Measurements from ENCODE around the gene TET1. TPM values are rescaled to one million over a fixed set of nuclear protein-coding genes. Genes with fewer than 3 reads are reported as not detected.

TET1 gene
- total RNA-seq, 1 experiment from 2014 or later: 2.4 TPM

- no peaks in the 10 kb centered on the region for H3K9me2 ChIP-seq (ENCODE audit: insufficient read depth)
- CTCF ChIA-PET: no interaction called here
- no peak overlapping the region for H3K4me3 ChIP-seq
- H3K4me1 ChIP-seq (replicated peaks; ENCODE audit: insufficient read depth): no peaks in the 10 kb centered on the region
- no peak for DNase-seq
- TF ChIP-seq CTCF (conservative IDR thresholded peaks at IDR 0.05) (no peak), EZH2 (IDR thresholded peaks at IDR 0.05; ENCODE audit: low read depth) (no peak)
- intact Hi-C loops (cut with micrococcal nuclease; ENCODE audit: unreplicated experiment): no loop called here
- no peaks in the 10 kb centered on the region for H4K20me1 ChIP-seq (ENCODE audit: insufficient read depth)
- H3K9me3 ChIP-seq (ENCODE audit: insufficient read depth, low read depth): no peaks in the 10 kb centered on the region
- H3F3A ChIP-seq (ENCODE audit: insufficient read depth, low read depth): no peaks in the 10 kb centered on the region
- H3K27me3 ChIP-seq (ENCODE audit: insufficient read depth, low read depth): no peaks in the 10 kb centered on the region
- no peak overlapping the region for H3K4me2 ChIP-seq
- H3K36me3 ChIP-seq (ENCODE audit: low read depth): no peaks in the 10 kb centered on the region
- POLR2A ChIA-PET (ENCODE audit: unreplicated experiment): no interaction called here
- H2AFZ ChIP-seq: no peak overlapping the region
- no peak overlapping the region for H3K27ac ChIP-seq
- H3K79me2 ChIP-seq (ENCODE audit: low read depth): no peaks in the 10 kb centered on the region
- no TSS peak for BruUV-seq (replicated peaks)
Observed at GRCh38 chr10:68684413-68684812, 124.3 kb downstream of the TET1 start.

- H2AFZ ChIP-seq: no peak overlapping the region
- H3K9me2 ChIP-seq (ENCODE audit: insufficient read depth): peaks cover 10% of the 10 kb centered on the region; the same call in 1 of the 2 replicates
- POLR2A ChIA-PET (ENCODE audit: unreplicated experiment): interaction anchor here (0.6 kb wide), 1 partner anchor 145 kb away, joined by 3 read pairs; no protein-coding TSS in a partner anchor
- BruUV-seq (replicated peaks): no TSS peak
- intact Hi-C loops (cut with micrococcal nuclease; ENCODE audit: unreplicated experiment): no loop called here
- no peaks in the 10 kb centered on the region for H3F3A ChIP-seq (ENCODE audit: insufficient read depth, low read depth)
- DNase-seq: no peak
- no peak overlapping the region for H3K27ac ChIP-seq
- no peaks in the 10 kb centered on the region for H3K27me3 ChIP-seq (ENCODE audit: insufficient read depth, low read depth)
- no peaks in the 10 kb centered on the region for H3K9me3 ChIP-seq (ENCODE audit: insufficient read depth, low read depth)
- H3K36me3 ChIP-seq (ENCODE audit: low read depth): no peaks in the 10 kb centered on the region
- no peaks in the 10 kb centered on the region for H3K4me1 ChIP-seq (replicated peaks; ENCODE audit: insufficient read depth)
- no peak for TF ChIP-seq CTCF (conservative IDR thresholded peaks at IDR 0.05)
- no peak for TF ChIP-seq EZH2 (IDR thresholded peaks at IDR 0.05; ENCODE audit: low read depth)
- H3K4me3 ChIP-seq: no peak overlapping the region
- CTCF ChIA-PET: no interaction called here
- H3K4me2 ChIP-seq: no peak overlapping the region
- H4K20me1 ChIP-seq (ENCODE audit: insufficient read depth): no peaks in the 10 kb centered on the region
- no peaks in the 10 kb centered on the region for H3K79me2 ChIP-seq (ENCODE audit: low read depth)
Observed at GRCh38 chr10:68696018-68696417, 135.9 kb downstream of the TET1 start.

- no TSS peak for BruUV-seq (replicated peaks)
- CTCF ChIA-PET: no interaction called here
Observed at GRCh38 chr10:68697106-68697505, 137.0 kb downstream of the TET1 start.

GRCh38 chr10:68700197-68700596 lies 140.1 kb downstream of the TET1 start:
- no peaks in the 10 kb centered on the region for H3K4me1 ChIP-seq (replicated peaks; ENCODE audit: insufficient read depth)
- no peak overlapping the region for H3K4me2 ChIP-seq
- H3K79me2 ChIP-seq (ENCODE audit: low read depth): no peaks in the 10 kb centered on the region
- no peaks in the 10 kb centered on the region for H3K9me3 ChIP-seq (ENCODE audit: insufficient read depth, low read depth)
- ChIA-PET CTCF (no interaction called here), POLR2A (ENCODE audit: unreplicated experiment) (no interaction called here)
- H3K36me3 ChIP-seq (ENCODE audit: low read depth): no peaks in the 10 kb centered on the region
- no peaks in the 10 kb centered on the region for H4K20me1 ChIP-seq (ENCODE audit: insufficient read depth)
- TF ChIP-seq EZH2 (IDR thresholded peaks at IDR 0.05; ENCODE audit: low read depth) (no peak), CTCF (conservative IDR thresholded peaks at IDR 0.05) (no peak)
- peaks cover 6% of the 10 kb centered on the region; the same call in 1 of the 2 replicates for H3K9me2 ChIP-seq (ENCODE audit: insufficient read depth)
- H2AFZ ChIP-seq: no peak overlapping the region
- intact Hi-C loops (cut with micrococcal nuclease; ENCODE audit: unreplicated experiment): no loop called here
- no peak for DNase-seq
- BruUV-seq (replicated peaks): no TSS peak
- no peak overlapping the region for H3K4me3 ChIP-seq
- no peaks in the 10 kb centered on the region for H3F3A ChIP-seq (ENCODE audit: insufficient read depth, low read depth)
- no peaks in the 10 kb centered on the region for H3K27me3 ChIP-seq (ENCODE audit: insufficient read depth, low read depth)
- H3K27ac ChIP-seq: no peak overlapping the region

More at GRCh38 chr10:68697106-68697505, 137.0 kb downstream of the TET1 start:
- H3K4me3 ChIP-seq: no peak overlapping the region
- intact Hi-C loops (cut with micrococcal nuclease; ENCODE audit: unreplicated experiment): no loop called here
- no peak overlapping the region for H3K27ac ChIP-seq
- H4K20me1 ChIP-seq (ENCODE audit: insufficient read depth): no peaks in the 10 kb centered on the region
- H3K4me2 ChIP-seq: no peak overlapping the region
- TF ChIP-seq EZH2 (IDR thresholded peaks at IDR 0.05; ENCODE audit: low read depth): no peak
- H3F3A ChIP-seq (ENCODE audit: insufficient read depth, low read depth): no peaks in the 10 kb centered on the region
- H3K27me3 ChIP-seq (ENCODE audit: insufficient read depth, low read depth): no peaks in the 10 kb centered on the region
- POLR2A ChIA-PET (ENCODE audit: unreplicated experiment): no interaction called here
- H3K36me3 ChIP-seq (ENCODE audit: low read depth): no peaks in the 10 kb centered on the region
- no peak for DNase-seq
- no peak overlapping the region for H2AFZ ChIP-seq
- H3K4me1 ChIP-seq (replicated peaks; ENCODE audit: insufficient read depth): no peaks in the 10 kb centered on the region
- no peaks in the 10 kb centered on the region for H3K79me2 ChIP-seq (ENCODE audit: low read depth)
- no peaks in the 10 kb centered on the region for H3K9me3 ChIP-seq (ENCODE audit: insufficient read depth, low read depth)
- peaks cover 10% of the 10 kb centered on the region; the same call in 1 of the 2 replicates for H3K9me2 ChIP-seq (ENCODE audit: insufficient read depth)

All from PC-9 (cell line).